NCI-H1048 (cell line): ENCODE results near the gene PRDX5.

Source experiments
- DNase-seq: peaks from one replicate; lab custom pipeline; 2025; lab: John Stamatoyannopoulos, UW

PRDX5 gene

GRCh38 chr11:64290352-64291261 is 27.3 kb upstream of the PRDX5 start:
- no peak for DNase-seq

DNA sequence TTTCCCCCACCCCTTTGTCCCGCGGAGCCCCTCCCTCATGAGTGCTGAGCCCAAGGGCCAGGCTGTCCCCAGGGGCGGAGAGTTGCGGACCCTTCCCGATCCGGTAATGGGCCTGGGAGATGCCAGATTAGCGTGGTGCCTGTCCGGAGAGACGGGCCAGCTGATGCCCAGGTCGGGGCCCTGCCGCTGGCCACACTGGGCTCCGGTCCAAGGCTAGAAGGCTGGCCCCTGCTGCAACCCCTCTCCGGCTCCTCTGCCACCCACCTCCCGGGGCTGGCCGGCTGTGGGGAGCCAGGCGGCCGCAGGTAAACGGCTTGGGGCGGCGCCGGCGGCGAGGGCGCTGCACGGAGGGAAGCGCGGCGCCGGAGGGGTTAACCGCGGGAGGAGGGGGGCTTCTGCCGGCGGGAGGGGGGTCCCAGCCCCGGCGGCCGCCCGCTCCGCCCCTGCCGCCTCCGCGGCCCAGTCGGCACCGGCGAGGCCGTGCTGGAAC is 26.6 kb upstream of the PRDX5 start, which contains the start of gene KCNK4:
Gene KCNK4, plus strand, starts transcription at position 41 of the 490 bp plus-strand sequence. CDS start 1,717 bp downstream, outside the sequence.
- DNase-seq: no peak

DNA sequence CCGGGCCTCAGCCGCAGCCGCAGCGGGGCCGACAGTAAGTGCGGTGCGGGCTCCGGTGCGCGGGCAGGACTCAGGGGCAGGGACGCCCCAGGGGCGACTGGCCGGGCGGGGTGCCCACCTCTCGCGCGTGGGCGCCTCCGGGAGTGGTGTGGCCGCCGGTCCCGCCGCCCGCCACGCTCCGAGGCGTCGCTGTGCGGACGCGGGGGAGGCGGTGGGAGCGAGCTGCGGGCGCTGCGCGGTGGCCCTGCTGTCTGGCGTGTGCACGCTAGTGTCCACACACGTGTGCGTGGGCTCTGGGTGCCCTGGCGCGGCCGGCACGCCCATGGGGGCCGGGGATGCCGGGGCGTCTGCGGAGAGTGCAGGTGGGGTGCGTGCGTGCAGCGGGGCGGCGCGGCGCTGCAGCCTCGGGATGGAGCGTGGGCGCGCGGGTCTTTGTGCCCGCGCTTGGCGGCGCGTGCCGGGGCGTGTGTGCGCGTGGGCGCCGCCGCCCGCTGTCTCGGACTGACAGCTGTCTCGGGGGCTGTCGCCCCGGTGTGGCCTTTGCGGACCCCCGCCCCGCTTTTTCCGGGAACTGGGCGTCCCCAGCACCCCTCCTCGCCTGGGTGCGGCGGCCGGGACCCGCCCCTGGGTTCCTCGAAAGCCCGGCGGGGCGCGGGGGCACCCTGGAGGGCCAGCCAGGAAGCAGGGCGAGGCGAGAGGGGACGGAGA is 26.0 kb upstream of the PRDX5 start:
- DNase-seq: no peak

- no peak for DNase-seq
Measured at GRCh38 chr11:64292460-64293254, 25.3 kb upstream of the PRDX5 start.

DNA sequence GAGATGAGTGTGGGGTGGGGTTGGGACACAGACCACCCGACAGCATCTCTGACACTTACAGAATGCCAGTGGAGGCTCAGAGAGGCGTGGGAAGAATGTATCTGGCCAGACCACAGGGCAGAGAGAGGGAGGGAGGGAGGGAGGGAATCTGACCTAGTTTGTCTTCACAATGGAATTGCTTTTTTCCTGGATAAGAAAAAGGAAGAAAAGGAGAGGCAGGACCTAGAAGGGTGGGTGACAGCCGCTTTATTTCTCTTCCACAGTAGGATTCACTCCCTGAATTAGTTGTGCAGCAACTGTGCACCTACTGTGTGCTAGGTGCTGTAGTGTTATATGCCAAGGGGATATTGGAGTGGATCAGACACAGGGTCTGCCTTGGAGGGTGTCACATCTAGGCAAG is 23.1 kb upstream of the PRDX5 start:
- DNase-seq: no peak

GRCh38 chr11:64295760-64296159 is 22.2 kb upstream of the PRDX5 start:
- DNase-seq: no peak

DNA sequence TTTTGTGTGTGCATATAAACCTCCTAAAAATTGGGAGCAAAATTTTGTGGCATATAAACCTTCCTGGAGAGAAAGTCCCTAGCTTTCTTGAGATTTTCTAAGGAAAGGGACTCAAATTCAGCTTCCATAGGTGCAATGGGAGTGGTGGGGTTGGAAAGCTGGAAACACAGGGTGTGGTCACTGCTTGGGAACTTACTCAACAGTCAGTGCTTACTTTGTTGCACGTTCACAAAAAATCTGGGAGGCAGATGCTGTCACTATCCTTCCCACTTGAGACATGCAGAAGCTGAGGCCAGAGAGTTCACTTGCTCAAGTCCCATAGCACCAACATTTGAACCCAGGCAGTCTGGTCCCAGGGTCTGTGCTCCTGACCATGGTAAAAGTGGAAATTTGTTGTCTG is 21.7 kb upstream of the PRDX5 start:
- no peak for DNase-seq

DNA sequence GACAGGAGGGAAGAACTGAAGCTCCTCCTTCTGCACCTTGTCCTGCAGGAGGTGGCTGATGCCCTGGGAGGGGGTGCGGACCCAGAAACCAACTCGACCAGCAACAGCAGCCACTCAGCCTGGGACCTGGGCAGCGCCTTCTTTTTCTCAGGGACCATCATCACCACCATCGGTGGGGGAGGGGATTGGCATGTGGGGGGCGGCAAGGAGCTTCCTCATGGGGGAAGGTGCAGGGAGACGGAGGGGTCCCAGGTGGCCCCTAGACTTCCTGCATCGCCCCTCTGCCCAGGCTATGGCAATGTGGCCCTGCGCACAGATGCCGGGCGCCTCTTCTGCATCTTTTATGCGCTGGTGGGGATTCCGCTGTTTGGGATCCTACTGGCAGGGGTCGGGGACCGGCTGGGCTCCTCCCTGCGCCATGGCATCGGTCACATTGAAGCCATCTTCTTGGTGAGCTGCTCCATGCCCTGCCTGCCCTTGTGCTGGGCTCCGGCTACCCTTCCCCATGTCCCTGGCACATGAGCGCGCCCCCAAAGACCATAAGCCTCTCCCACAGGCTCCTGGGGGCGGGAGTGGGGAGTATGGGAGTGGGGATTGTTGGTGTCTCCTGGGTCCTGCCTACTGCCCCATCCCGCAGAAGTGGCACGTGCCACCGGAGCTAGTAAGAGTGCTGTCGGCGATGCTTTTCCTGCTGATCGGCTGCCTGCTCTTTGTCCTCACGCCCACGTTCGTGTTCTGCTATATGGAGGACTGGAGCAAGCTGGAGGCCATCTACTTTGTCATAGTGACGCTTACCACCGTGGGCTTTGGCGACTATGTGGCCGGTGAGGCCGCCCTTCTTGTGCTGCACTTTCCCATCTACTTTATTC is 20.9 kb upstream of the PRDX5 start:
- DNase-seq: no peak

DNA sequence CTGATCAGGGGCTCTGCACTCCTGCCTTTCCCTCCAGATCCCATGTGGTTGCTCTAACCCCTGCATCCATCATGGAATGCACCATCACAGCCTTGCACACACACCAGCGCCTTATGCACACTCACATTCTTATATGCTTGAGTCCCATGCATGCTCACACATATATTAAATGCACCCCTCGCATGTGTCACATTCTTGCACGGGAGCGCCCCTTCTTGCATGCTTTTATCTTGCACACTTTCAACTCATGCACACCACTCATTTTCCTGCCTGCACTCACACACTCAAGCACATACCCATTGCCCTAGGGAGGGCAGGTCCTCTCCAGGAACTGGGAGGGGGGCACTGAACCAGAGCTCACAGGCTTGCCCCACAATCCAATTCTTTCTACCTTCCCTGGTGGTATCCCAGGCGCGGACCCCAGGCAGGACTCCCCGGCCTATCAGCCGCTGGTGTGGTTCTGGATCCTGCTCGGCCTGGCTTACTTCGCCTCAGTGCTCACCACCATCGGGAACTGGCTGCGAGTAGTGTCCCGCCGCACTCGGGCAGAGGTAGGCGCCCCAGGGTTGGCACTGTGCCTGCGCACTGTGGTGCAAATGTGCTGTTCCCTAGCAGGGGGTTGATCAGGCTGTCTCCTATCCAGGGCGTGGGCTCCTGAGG is 20.1 kb upstream of the PRDX5 start:
- no peak for DNase-seq

- DNase-seq: no peak
Measured at GRCh38 chr11:64298966-64299846, 18.7 kb upstream of the PRDX5 start.

DNA sequence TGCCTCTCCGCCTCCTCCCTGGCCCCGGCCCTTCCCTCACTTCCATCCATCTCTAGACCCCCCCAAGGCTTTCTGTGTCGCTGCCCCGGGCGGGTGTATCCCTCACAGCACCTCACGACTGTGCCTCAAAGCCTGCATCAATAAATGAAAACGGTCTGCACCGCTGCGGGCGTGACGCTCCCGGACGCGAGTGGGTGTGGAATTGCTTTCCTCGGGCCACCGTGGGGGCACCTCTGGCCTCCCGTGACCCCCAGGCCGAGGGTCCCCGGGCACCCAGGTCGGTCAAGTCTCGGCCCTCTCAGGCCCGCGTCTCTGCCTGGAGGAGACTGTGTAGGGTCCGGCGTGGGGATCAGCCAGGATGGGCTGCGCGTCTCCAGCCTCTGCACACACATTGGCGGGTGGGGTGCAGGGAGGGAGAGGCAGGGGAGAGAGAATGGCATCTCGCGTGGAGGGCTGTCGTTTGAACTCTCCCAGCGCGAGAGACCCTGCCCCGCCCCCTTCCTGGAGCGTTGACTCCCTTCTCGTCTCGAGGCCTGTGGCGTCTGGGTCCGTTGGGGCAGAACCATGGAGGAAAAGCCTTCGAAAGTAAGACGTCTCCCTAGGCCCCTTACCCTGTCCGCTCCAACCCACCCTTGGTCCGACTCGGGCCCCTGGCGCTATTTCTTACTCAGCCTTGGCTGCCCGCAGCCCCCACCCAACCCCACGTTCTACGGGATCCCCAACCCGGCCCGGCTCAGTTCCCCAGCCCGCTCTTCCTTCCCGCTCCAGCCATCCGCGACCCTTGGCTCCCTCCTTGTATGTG is 17.9 kb upstream of the PRDX5 start, which contains the start of gene CATSPERZ:
Gene CATSPERZ, plus strand, starts transcription at position 512 of the 802 bp plus-strand sequence. Its CDS starts 53 bp downstream, at position 565.
- DNase-seq: no peak

DNA sequence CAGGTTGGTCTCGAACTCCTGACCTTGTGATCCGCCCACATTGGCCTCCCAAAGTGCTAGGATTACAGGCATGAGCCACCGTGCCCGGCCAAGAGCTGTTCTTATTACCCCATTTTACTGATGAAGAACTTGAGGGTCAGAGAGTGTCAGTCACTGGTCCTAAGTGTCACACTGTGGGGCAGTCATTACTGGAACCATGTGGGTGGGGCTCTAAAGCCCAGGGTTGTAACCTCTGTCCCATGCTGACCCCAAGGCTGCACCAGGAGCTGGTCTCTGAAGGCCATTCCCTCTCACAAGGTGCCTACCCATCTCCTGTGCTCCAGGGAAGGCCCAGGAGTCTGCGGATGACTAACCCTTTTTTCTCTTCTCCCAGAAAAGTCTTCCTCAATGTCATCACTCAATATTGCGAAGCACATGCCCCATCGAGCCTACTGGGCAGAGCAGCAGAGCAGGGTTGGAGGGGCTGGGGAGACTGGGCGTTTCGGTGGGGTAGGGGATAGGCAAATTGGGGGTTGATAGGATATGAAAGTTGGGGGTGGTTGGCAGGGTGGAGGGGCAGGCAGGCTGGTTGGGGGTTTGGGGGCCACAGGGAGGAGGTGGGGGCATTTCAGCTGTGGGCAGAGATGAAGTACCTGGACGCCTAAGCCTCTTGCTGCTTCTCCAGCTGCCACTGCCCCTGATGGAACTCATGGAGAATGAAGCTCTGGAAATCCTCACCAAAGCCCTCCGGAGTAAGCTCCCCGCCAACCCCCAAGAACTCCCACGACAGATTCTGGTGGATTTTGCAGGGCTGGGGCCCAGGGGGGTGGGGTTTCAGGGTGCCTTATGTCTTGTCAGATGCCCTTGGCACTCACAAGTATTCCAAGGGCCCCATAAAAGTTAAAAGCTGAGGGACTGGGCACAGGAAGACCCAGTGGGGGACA is 14.6 kb upstream of the PRDX5 start:
- DNase-seq: no peak

DNA sequence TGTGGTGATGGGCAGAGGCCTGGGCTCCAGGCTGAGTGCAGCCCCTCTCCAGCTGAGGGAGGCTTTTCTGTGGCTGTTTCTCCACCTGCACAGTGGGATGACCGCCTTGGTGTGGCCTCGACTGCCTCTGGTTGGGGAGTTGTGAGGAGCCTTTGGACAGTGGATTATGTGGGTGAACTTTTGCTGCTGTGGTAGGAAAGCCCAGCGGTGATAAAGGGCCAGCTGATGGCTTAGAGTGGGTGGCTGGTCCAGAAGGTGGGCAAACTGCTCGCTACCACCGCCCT is 13.9 kb upstream of the PRDX5 start:
- DNase-seq: no peak

- peak; percentile 84 for DNase-seq
Measured at GRCh38 chr11:64304316-64305072, 13.4 kb upstream of the PRDX5 start.

GRCh38 chr11:64305075-64305690 is 12.7 kb upstream of the PRDX5 start, which contains the start of gene ESRRA:
Gene ESRRA (plus strand): TSS chr11:64305524. CDS start chr11:64307180, 1,656 bp downstream.
- peak; percentile 99 for DNase-seq
